Central memory CD8-positive, alpha-beta T cell (primary cell): ENCODE measurements around the gene ZNF470.
A peak's percentile ranks its signal among the peaks of the same experiment; 100 is the strongest.

Source experiments
- ATAC-seq: fragments of 150-1000 bp; cut with Tn5 transposase; replicated peaks from 2 replicates; pipeline ENCODE4 v1.10.0; 2022; ENCODE audit warnings: mild to moderate bottlenecking, moderate FRiP score, moderate number of reproducible peaks; ENCODE audit not compliant: poor library complexity, severe bottlenecking; ENCODE audit errors: extremely low read depth
- DNase-seq, 2 donors: peaks; one replicate each; pipeline ENCODE4 v3.0.0; 2021; ENCODE audit warnings: low spot score in 2 of 2
- H3K27ac Mint-ChIP-seq: one replicate; pipeline ENCODE4 v1.8.0; 2022; ENCODE audit warnings: low read depth, mild to moderate bottlenecking, moderate library complexity, mixed read lengths
- H3K27me3 Mint-ChIP-seq: one replicate; pipeline ENCODE4 v1.8.0; 2022; ENCODE audit warnings: mixed read lengths
- H3K36me3 Mint-ChIP-seq: one replicate; pipeline ENCODE4 v1.8.0; 2022; ENCODE audit warnings: mild to moderate bottlenecking, moderate library complexity, mixed read lengths; ENCODE audit not compliant: insufficient read depth
- H3K4me1 Mint-ChIP-seq: one replicate; pipeline ENCODE4 v1.8.0; 2022; ENCODE audit warnings: mixed read lengths
- H3K4me3 Mint-ChIP-seq: one replicate; pipeline ENCODE4 v1.8.0; 2022; ENCODE audit warnings: mild to moderate bottlenecking, moderate library complexity, mixed read lengths
- H3K9me3 Mint-ChIP-seq: one replicate; pipeline ENCODE4 v1.8.0; 2022; ENCODE audit warnings: mixed read lengths

Gene ZNF470

GRCh38 chr19:56577719-56578602, 10.7 kb downstream of the ZNF470 start:
- Mint-ChIP-seq H3K9me3 (peaks cover 35% of the 10 kb centered on the region), H3K4me1 (no peaks in the 10 kb centered on the region), H3K36me3 (peaks cover 3% of the 10 kb centered on the region), H3K27me3 (no peaks in the 10 kb centered on the region), H3K27ac (no peak overlapping the region), H3K4me3 (no peak overlapping the region)
- no peak for DNase-seq
- no peak for ATAC-seq

DNA sequence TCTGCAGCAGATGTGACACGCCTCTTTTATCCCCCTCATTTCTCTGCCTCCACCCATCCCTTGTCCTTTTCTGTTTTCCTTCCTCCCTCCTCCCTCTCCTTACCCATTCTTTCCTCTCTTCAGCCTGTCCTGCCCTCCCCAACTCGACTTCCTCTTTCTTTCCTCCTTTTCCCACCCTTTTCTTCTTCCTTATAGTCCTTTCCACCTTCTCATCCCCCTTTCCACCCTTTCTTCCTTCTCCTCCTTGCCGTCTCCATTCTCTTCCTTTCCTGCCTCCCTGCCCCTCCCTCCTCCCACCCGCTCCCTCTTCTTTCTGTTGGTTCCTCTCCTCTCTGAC, 27.1 kb downstream of the ZNF470 start:
- DNase-seq (no peak), ATAC-seq (no peak)
- peak overlapping the region; percentile 94 for H3K27ac Mint-ChIP-seq
- peaks cover 33% of the 10 kb centered on the region for H3K4me1 Mint-ChIP-seq
- no peaks in the 10 kb centered on the region for H3K27me3 Mint-ChIP-seq
- H3K9me3 Mint-ChIP-seq: peaks cover 6% of the 10 kb centered on the region
- peaks cover 11% of the 10 kb centered on the region for H3K36me3 Mint-ChIP-seq
- H3K4me3 Mint-ChIP-seq: peak overlapping the region; percentile 76

GRCh38 chr19:56594783-56595547, 27.7 kb downstream of the ZNF470 start, which contains the start of gene ZNF71:
Gene ZNF71 (plus strand): TSS chr19:56595302. CDS start chr19:56601559, 6,257 bp downstream.
- Mint-ChIP-seq H3K4me1 (peaks cover 33% of the 10 kb centered on the region), H3K27ac (peak within 1 kb of the TSS; percentile 94), H3K9me3 (peaks cover 6% of the 10 kb centered on the region), H3K4me3 (peak within 1 kb of the TSS; percentile 76), H3K36me3 (peaks cover 11% of the 10 kb centered on the region), H3K27me3 (no peaks in the 10 kb centered on the region)
- ATAC-seq (peak; percentile 92), DNase-seq (peak; percentile 69 to 73)

GRCh38 chr19:56595548-56595899, 28.3 kb downstream of the ZNF470 start:
- H3K4me3 Mint-ChIP-seq: peak overlapping the region; percentile 76
- DNase-seq (no peak), ATAC-seq (peak; percentile 30)
- peaks cover 11% of the 10 kb centered on the region for H3K36me3 Mint-ChIP-seq
- H3K4me1 Mint-ChIP-seq: peaks cover 35% of the 10 kb centered on the region
- H3K9me3 Mint-ChIP-seq: peaks cover 4% of the 10 kb centered on the region
- H3K27ac Mint-ChIP-seq: peak overlapping the region; percentile 94
- no peaks in the 10 kb centered on the region for H3K27me3 Mint-ChIP-seq

DNA sequence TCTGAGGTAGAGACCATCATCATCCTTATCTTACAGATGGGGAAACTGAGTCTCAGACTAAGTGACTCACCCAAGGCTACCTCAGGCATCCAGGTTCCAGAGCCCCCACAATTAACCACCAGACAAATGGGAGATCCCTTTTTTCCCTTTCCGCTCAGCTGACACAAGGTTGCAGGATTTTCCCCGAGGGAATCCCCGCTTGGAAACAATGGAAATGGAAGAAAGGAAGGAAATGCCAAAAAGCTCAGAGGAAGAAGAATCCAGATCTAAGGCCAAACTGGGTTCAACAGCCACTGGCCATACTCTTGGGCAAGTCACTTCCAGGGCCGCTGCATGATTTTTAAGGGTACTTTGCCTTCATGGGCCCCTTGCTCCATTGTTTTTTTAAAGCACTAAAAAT, 29.4 kb downstream of the ZNF470 start:
- Mint-ChIP-seq H3K27ac (no peak overlapping the region), H3K9me3 (peaks cover 5% of the 10 kb centered on the region), H3K4me3 (peak overlapping the region; percentile 76)

DNA sequence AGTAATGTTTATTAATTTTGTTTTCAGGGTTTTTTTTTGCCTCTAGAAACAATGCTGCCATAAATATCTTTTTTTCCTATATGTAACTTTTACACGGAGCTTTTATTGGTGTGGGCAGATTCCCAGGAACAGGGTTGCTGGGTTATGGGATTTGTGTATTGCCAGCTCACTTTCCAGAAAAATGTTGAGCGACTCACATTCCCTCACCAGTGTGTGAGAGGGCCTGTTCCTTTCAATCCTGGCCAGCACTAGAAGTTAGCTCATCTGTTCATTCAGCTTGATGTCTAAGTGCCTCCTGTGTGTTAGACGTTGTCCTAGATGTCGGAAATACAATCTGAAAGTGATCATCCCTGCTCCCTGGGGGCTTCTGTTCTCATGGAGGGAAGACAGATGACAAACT, 30.4 kb downstream of the ZNF470 start:
- Mint-ChIP-seq H3K4me1 (peaks cover 47% of the 10 kb centered on the region), H3K9me3 (peaks cover 6% of the 10 kb centered on the region), H3K4me3 (no peak overlapping the region), H3K27ac (no peak overlapping the region), H3K36me3 (peaks cover 11% of the 10 kb centered on the region), H3K27me3 (no peaks in the 10 kb centered on the region)
- DNase-seq: no peak
- no peak for ATAC-seq

More for the DNA sequence above, 29.4 kb downstream of the ZNF470 start:
- ATAC-seq (no peak), DNase-seq (no peak)
- Mint-ChIP-seq H3K4me1 (peaks cover 46% of the 10 kb centered on the region), H3K27me3 (no peaks in the 10 kb centered on the region), H3K36me3 (peaks cover 11% of the 10 kb centered on the region)

DNA sequence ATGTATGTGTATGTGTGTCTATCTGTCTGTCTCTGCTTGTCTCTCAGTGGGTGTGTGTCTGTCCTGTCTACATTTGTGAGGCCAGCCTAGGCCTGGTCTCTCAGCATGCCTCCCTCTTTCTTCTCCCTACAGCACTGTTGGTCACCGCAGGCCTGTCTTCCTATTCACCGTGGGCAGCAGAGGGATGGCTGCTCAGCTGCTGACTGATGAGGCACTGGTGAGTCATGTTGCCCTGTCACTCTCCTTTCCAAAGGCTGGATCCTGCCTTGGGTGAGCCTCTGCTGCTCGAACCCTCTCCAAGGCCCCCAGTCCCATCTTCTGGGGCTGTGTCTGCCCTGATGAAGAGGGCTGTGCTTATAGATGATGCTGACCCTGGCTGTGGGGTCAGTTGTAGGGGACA, 34.1 kb downstream of the ZNF470 start:
- Mint-ChIP-seq H3K27me3 (no peaks in the 10 kb centered on the region), H3K9me3 (peaks cover 6% of the 10 kb centered on the region), H3K27ac (no peak overlapping the region), H3K4me1 (peaks cover 24% of the 10 kb centered on the region), H3K4me3 (no peak overlapping the region), H3K36me3 (peaks cover 4% of the 10 kb centered on the region)
- DNase-seq (no peak), ATAC-seq (no peak)

DNA sequence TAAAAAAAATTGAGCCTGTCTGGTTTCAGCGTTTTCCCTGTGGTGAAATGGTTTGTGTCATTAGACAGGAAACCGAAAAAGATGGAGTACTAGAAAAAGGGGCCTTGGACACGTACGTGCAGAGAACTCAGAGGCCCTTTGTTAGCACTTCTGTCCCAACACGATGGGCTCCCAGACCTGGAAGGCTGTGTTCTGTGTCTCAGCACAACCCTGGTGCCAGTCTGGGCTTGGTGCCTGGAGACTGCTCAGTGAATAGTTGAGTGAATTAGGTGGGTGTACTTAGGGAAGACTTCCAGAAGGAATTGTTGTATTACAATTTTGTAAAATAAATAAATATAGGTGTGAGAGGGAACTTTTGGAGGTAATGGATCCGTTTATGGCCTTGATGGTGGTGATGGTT, 36.6 kb downstream of the ZNF470 start:
- H3K27me3 Mint-ChIP-seq: no peaks in the 10 kb centered on the region
- H3K4me3 Mint-ChIP-seq: no peak overlapping the region
- H3K9me3 Mint-ChIP-seq: peaks cover 16% of the 10 kb centered on the region
- H3K27ac Mint-ChIP-seq: no peak overlapping the region
- no peak for DNase-seq
- H3K4me1 Mint-ChIP-seq: peaks cover 14% of the 10 kb centered on the region
- H3K36me3 Mint-ChIP-seq: peaks cover 3% of the 10 kb centered on the region
- ATAC-seq: no peak

GRCh38 chr19:56608274-56608964, 41.2 kb downstream of the ZNF470 start:
- H3K4me3 Mint-ChIP-seq: no peak overlapping the region
- no peak for ATAC-seq
- peaks cover 23% of the 10 kb centered on the region for H3K9me3 Mint-ChIP-seq
- H3K4me1 Mint-ChIP-seq: peaks cover 11% of the 10 kb centered on the region
- no peak for DNase-seq
- H3K36me3 Mint-ChIP-seq: no peaks in the 10 kb centered on the region
- no peak overlapping the region for H3K27ac Mint-ChIP-seq
- H3K27me3 Mint-ChIP-seq: no peaks in the 10 kb centered on the region

- ATAC-seq: no peak
- no peaks in the 10 kb centered on the region for H3K27me3 Mint-ChIP-seq
- H3K36me3 Mint-ChIP-seq: peaks cover 4% of the 10 kb centered on the region
Observed at GRCh38 chr19:56611288-56611687, 44.0 kb downstream of the ZNF470 start.

DNA sequence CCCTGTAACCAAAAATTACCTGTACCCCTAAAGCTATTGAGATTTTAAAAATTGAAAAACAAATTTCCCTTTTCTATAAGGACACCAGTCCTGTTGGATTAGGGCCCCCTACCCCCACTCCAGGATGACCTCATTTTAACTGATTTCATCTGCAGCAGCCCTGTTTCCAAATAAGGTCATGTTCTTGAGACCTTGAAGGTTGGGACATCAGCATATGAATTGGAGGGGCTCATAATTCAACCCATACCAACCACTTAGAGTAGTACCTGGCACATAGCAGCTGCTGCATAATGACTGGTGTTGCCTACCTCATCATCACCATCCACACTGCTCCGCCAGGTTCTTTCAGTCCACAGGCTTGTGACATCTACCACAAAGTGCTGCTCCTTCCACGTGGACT, 45.5 kb downstream of the ZNF470 start:
- no peak for DNase-seq
- ATAC-seq: no peak
- no peak overlapping the region for H3K27ac Mint-ChIP-seq
- H3K36me3 Mint-ChIP-seq: peaks cover 4% of the 10 kb centered on the region
- no peak overlapping the region for H3K4me3 Mint-ChIP-seq
- H3K27me3 Mint-ChIP-seq: no peaks in the 10 kb centered on the region
- H3K4me1 Mint-ChIP-seq: peaks cover 13% of the 10 kb centered on the region
- H3K9me3 Mint-ChIP-seq: peaks cover 46% of the 10 kb centered on the region

More at GRCh38 chr19:56611288-56611687, 44.0 kb downstream of the ZNF470 start:
- Mint-ChIP-seq H3K9me3 (peaks cover 40% of the 10 kb centered on the region), H3K27ac (no peak overlapping the region), H3K4me1 (peaks cover 13% of the 10 kb centered on the region), H3K4me3 (no peak overlapping the region)
- no peak for DNase-seq

GRCh38 chr19:56613639-56614038, 46.4 kb downstream of the ZNF470 start:
- peaks cover 37% of the 10 kb centered on the region for H3K9me3 Mint-ChIP-seq
- peaks cover 5% of the 10 kb centered on the region for H3K36me3 Mint-ChIP-seq
- H3K4me3 Mint-ChIP-seq: no peak overlapping the region
- no peaks in the 10 kb centered on the region for H3K27me3 Mint-ChIP-seq
- ATAC-seq (no peak), DNase-seq (no peak)
- H3K27ac Mint-ChIP-seq: no peak overlapping the region
- peaks cover 13% of the 10 kb centered on the region for H3K4me1 Mint-ChIP-seq
